OCI-M2 (cell line): ENCODE measurements around the gene IYD.

Source experiments
- DNase-seq: peaks from one replicate; lab custom pipeline; 2025; ENCODE audit not compliant: unreplicated experiment; lab: John Stamatoyannopoulos, UW

Gene IYD

GRCh38 chr6:150368762-150369161, at the start of gene IYD:
Gene IYD (plus strand): TSS chr6:150369012. CDS start chr6:150369032, 20 bp downstream.
- no peak for DNase-seq

GRCh38 chr6:150319924-150320323, 48.9 kb upstream of the IYD start:
- no peak for DNase-seq

GRCh38 chr6:150320442-150320841, 48.4 kb upstream of the IYD start:
- no peak for DNase-seq

GRCh38 chr6:150322466-150322871, 46.3 kb upstream of the IYD start:
- DNase-seq, result no peak

GRCh38 chr6:150323205-150323604, 45.6 kb upstream of the IYD start:
- no peak for DNase-seq

- DNase-seq, result no peak
Measured at GRCh38 chr6:150324044-150324443, 44.8 kb upstream of the IYD start.

GRCh38 chr6:150325066-150325772, 43.6 kb upstream of the IYD start:
- DNase-seq, result no peak

- no peak for DNase-seq
Measured at GRCh38 chr6:150327117-150327774, 41.6 kb upstream of the IYD start.

GRCh38 chr6:150328744-150329405, 39.9 kb upstream of the IYD start:
- DNase-seq, result no peak

GRCh38 chr6:150331344-150331743, 37.5 kb upstream of the IYD start:
- no peak for DNase-seq

- no peak for DNase-seq
Measured at GRCh38 chr6:150332939-150333584, 35.8 kb upstream of the IYD start.

GRCh38 chr6:150333585-150333941, 35.2 kb upstream of the IYD start:
- no peak for DNase-seq

- DNase-seq, result no peak
Measured at GRCh38 chr6:150334790-150335783, 33.7 kb upstream of the IYD start.

GRCh38 chr6:150336299-150336698, 32.5 kb upstream of the IYD start:
- no peak for DNase-seq

- DNase-seq, result no peak
Measured at GRCh38 chr6:150336708-150337107, 32.1 kb upstream of the IYD start.

GRCh38 chr6:150342126-150342525, 26.7 kb upstream of the IYD start:
- no peak for DNase-seq

GRCh38 chr6:150343434-150343833, 25.4 kb upstream of the IYD start:
- DNase-seq, result no peak

GRCh38 chr6:150345781-150346180, 23.0 kb upstream of the IYD start:
- no peak for DNase-seq

GRCh38 chr6:150346346-150346745, 22.5 kb upstream of the IYD start:
- no peak for DNase-seq

- DNase-seq, result no peak
Measured at GRCh38 chr6:150347845-150348244, 21.0 kb upstream of the IYD start.

- no peak for DNase-seq
Measured at GRCh38 chr6:150349546-150349945, 19.3 kb upstream of the IYD start.
